Measurements from ENCODE around the gene PLD1.

DNA sequence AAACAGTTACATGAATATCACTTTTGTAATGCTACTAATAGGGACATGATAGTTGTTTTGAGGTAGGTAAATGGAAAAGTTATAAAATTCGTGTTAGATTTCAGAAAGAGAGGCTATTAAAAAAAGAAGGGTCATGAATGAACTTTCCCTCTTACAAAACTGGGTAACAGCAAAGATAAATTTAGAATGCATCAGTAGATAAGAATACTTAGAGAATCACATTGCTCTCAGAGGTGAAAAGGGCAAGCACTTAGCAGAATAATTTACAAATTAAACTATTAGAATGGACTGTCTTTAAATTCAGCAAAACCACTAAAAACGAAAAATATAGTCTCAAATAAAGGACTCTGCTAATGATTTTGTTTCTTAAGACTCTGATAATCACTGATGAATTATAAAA, 167.2 kb downstream of the PLD1 start:
- TF ChIP-seq GATA3 (IDR thresholded peaks at IDR 0.05; ENCODE audit: low read depth, low read length) (no peak), GATA2 (IDR thresholded peaks at IDR 0.05; ENCODE audit: low read depth, low read length) (no peak)
